ENCODE data around the gene ZBTB7C.

ZBTB7C gene

GRCh38 chr18:48244530-48244929 lies 164.7 kb downstream of the ZBTB7C start:
- no peak for DNase-seq

- no peak for DNase-seq
Observed at GRCh38 chr18:48238636-48239035, 170.5 kb downstream of the ZBTB7C start.

- peak; percentile 3 for DNase-seq
Observed at GRCh38 chr18:48238206-48238605, 171.0 kb downstream of the ZBTB7C start.

GRCh38 chr18:48236822-48237221 lies 172.4 kb downstream of the ZBTB7C start:
- DNase-seq, result no peak

GRCh38 chr18:48230467-48231113 lies 178.6 kb downstream of the ZBTB7C start:
- peak; percentile 46 for DNase-seq

- no peak for DNase-seq
Observed at GRCh38 chr18:48229552-48229981, 179.6 kb downstream of the ZBTB7C start.

GRCh38 chr18:48228841-48229240 lies 180.3 kb downstream of the ZBTB7C start:
- no peak for DNase-seq

- no peak for DNase-seq
Observed at GRCh38 chr18:48228301-48228715, 180.9 kb downstream of the ZBTB7C start.

- no peak for DNase-seq
Observed at GRCh38 chr18:48227206-48227605, 182.0 kb downstream of the ZBTB7C start.

GRCh38 chr18:48226401-48226800 lies 182.8 kb downstream of the ZBTB7C start:
- no peak for DNase-seq

GRCh38 chr18:48222118-48222517 lies 187.1 kb downstream of the ZBTB7C start:
- DNase-seq, result peak; percentile 19

- no peak for DNase-seq
Observed at GRCh38 chr18:48219810-48220499, 189.2 kb downstream of the ZBTB7C start.

GRCh38 chr18:48219037-48219809 lies 190.0 kb downstream of the ZBTB7C start:
- no peak for DNase-seq

GRCh38 chr18:48218285-48219022 lies 190.7 kb downstream of the ZBTB7C start:
- DNase-seq, result no peak

- no peak for DNase-seq
Observed at GRCh38 chr18:48217258-48218250, 191.6 kb downstream of the ZBTB7C start.

- DNase-seq, result no peak
Observed at GRCh38 chr18:48216639-48217257, 192.4 kb downstream of the ZBTB7C start.

- DNase-seq, result no peak
Observed at GRCh38 chr18:48215876-48216638, 193.1 kb downstream of the ZBTB7C start.

- DNase-seq, result no peak
Observed at GRCh38 chr18:48213791-48214190, 195.4 kb downstream of the ZBTB7C start.

- no peak for DNase-seq
Observed at GRCh38 chr18:48208432-48209140, 200.6 kb downstream of the ZBTB7C start.

- DNase-seq, result no peak
Observed at GRCh38 chr18:48207733-48208132, 201.4 kb downstream of the ZBTB7C start.
